Measurements from ENCODE around the gene CRIM1.

DNA sequence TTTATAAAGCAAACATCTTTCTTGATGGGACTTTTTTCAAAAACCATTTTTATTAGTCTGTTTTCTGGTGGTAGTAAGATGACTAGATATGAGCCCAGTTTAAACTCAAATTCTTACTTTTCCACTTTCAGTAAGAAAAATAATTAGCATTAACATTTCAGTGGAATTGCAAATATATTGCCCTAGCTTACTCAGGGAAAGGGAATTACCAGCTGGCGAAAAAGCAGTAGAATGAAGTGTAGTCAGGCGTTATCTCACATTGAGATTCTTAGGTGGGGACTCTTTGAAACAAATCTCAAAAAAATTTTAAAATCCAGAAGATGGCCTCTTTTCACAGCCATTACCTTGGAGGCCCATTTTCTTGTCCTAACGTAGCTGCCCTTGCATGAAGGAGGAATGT, 65.8 kb downstream of the CRIM1 start:
- TF ChIP-seq, protein P1, sequence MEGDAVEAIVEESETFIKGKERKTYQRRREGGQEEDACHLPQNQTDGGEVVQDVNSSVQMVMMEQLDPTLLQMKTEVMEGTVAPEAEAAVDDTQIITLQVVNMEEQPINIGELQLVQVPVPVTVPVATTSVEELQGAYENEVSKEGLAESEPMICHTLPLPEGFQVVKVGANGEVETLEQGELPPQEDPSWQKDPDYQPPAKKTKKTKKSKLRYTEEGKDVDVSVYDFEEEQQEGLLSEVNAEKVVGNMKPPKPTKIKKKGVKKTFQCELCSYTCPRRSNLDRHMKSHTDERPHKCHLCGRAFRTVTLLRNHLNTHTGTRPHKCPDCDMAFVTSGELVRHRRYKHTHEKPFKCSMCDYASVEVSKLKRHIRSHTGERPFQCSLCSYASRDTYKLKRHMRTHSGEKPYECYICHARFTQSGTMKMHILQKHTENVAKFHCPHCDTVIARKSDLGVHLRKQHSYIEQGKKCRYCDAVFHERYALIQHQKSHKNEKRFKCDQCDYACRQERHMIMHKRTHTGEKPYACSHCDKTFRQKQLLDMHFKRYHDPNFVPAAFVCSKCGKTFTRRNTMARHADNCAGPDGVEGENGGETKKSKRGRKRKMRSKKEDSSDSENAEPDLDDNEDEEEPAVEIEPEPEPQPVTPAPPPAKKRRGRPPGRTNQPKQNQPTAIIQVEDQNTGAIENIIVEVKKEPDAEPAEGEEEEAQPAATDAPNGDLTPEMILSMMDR (conservative IDR thresholded peaks at IDR 0.05; ENCODE audit: low read depth in 2 of 2) = no peak
- TF ChIP-seq JUNB (IDR thresholded peaks at IDR 0.05; ENCODE audit: unreplicated experiment) (no peak), POLR2AphosphoS5 (IDR thresholded peaks at IDR 0.05; ENCODE audit: low read depth) (no peak), EZH2 (IDR thresholded peaks at IDR 0.05; ENCODE audit: low read depth, unreplicated experiment) (no peak), EZH2phosphoT487 (IDR thresholded peaks at IDR 0.05; ENCODE audit: unreplicated experiment) (no peak), CREB1 (CRISPR knock-in tag; IDR thresholded peaks at IDR 0.05; ENCODE audit: low read depth) (no peak), ZNF114 (CRISPR knock-in tag; IDR thresholded peaks at IDR 0.05) (no peak), STAT1 (IDR thresholded peaks at IDR 0.05; ENCODE audit: unreplicated experiment) (no peak), ZNF331 (CRISPR knock-in tag; IDR thresholded peaks at IDR 0.05; ENCODE audit: low read depth) (no peak), NANOG (IDR thresholded peaks at IDR 0.05; ENCODE audit: borderline replicate concordance) (no peak)
- TF ChIP-seq, protein P2, sequence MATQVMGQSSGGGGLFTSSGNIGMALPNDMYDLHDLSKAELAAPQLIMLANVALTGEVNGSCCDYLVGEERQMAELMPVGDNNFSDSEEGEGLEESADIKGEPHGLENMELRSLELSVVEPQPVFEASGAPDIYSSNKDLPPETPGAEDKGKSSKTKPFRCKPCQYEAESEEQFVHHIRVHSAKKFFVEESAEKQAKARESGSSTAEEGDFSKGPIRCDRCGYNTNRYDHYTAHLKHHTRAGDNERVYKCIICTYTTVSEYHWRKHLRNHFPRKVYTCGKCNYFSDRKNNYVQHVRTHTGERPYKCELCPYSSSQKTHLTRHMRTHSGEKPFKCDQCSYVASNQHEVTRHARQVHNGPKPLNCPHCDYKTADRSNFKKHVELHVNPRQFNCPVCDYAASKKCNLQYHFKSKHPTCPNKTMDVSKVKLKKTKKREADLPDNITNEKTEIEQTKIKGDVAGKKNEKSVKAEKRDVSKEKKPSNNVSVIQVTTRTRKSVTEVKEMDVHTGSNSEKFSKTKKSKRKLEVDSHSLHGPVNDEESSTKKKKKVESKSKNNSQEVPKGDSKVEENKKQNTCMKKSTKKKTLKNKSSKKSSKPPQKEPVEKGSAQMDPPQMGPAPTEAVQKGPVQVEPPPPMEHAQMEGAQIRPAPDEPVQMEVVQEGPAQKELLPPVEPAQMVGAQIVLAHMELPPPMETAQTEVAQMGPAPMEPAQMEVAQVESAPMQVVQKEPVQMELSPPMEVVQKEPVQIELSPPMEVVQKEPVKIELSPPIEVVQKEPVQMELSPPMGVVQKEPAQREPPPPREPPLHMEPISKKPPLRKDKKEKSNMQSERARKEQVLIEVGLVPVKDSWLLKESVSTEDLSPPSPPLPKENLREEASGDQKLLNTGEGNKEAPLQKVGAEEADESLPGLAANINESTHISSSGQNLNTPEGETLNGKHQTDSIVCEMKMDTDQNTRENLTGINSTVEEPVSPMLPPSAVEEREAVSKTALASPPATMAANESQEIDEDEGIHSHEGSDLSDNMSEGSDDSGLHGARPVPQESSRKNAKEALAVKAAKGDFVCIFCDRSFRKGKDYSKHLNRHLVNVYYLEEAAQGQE (IDR thresholded peaks at IDR 0.05; ENCODE audit: unreplicated experiment) = no peak
- TF ChIP-seq, protein P3, sequence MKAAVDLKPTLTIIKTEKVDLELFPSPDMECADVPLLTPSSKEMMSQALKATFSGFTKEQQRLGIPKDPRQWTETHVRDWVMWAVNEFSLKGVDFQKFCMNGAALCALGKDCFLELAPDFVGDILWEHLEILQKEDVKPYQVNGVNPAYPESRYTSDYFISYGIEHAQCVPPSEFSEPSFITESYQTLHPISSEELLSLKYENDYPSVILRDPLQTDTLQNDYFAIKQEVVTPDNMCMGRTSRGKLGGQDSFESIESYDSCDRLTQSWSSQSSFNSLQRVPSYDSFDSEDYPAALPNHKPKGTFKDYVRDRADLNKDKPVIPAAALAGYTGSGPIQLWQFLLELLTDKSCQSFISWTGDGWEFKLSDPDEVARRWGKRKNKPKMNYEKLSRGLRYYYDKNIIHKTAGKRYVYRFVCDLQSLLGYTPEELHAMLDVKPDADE (IDR thresholded peaks at IDR 0.05) = no peak
- TF ChIP-seq, protein P4, sequence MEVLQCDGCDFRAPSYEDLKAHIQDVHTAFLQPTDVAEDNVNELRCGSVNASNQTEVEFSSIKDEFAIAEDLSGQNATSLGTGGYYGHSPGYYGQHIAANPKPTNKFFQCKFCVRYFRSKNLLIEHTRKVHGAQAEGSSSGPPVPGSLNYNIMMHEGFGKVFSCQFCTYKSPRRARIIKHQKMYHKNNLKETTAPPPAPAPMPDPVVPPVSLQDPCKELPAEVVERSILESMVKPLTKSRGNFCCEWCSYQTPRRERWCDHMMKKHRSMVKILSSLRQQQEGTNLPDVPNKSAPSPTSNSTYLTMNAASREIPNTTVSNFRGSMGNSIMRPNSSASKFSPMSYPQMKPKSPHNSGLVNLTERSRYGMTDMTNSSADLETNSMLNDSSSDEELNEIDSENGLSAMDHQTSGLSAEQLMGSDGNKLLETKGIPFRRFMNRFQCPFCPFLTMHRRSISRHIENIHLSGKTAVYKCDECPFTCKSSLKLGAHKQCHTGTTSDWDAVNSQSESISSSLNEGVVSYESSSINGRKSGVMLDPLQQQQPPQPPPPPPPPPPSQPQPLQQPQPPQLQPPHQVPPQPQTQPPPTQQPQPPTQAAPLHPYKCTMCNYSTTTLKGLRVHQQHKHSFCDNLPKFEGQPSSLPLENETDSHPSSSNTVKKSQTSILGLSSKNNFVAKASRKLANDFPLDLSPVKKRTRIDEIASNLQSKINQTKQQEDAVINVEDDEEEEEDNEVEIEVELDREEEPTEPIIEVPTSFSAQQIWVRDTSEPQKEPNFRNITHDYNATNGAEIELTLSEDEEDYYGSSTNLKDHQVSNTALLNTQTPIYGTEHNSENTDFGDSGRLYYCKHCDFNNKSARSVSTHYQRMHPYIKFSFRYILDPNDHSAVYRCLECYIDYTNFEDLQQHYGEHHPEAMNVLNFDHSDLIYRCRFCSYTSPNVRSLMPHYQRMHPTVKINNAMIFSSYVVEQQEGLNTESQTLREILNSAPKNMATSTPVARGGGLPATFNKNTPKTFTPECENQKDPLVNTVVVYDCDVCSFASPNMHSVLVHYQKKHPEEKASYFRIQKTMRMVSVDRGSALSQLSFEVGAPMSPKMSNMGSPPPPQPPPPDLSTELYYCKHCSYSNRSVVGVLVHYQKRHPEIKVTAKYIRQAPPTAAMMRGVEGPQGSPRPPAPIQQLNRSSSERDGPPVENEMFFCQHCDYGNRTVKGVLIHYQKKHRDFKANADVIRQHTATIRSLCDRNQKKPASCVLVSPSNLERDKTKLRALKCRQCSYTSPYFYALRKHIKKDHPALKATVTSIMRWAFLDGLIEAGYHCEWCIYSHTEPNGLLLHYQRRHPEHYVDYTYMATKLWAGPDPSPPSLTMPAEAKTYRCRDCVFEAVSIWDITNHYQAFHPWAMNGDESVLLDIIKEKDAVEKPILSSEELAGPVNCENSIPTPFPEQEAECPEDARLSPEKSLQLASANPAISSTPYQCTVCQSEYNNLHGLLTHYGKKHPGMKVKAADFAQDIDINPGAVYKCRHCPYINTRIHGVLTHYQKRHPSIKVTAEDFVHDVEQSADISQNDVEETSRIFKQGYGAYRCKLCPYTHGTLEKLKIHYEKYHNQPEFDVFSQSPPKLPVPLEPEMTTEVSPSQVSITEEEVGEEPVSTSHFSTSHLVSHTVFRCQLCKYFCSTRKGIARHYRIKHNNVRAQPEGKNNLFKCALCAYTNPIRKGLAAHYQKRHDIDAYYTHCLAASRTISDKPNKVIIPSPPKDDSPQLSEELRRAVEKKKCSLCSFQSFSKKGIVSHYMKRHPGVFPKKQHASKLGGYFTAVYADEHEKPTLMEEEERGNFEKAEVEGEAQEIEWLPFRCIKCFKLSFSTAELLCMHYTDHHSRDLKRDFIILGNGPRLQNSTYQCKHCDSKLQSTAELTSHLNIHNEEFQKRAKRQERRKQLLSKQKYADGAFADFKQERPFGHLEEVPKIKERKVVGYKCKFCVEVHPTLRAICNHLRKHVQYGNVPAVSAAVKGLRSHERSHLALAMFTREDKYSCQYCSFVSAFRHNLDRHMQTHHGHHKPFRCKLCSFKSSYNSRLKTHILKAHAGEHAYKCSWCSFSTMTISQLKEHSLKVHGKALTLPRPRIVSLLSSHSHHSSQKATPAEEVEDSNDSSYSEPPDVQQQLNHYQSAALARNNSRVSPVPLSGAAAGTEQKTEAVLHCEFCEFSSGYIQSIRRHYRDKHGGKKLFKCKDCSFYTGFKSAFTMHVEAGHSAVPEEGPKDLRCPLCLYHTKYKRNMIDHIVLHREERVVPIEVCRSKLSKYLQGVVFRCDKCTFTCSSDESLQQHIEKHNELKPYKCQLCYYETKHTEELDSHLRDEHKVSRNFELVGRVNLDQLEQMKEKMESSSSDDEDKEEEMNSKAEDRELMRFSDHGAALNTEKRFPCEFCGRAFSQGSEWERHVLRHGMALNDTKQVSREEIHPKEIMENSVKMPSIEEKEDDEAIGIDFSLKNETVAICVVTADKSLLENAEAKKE (CRISPR knock-in tag; IDR thresholded peaks at IDR 0.05) = no peak
